Inferior parietal cortex (tissue), 1 donor: ENCODE data around the gene MAGI2.

Experiments
- DNase-seq: peaks from one replicate; pipeline ENCODE4 v3.0.0-alpha.2; 2016; ENCODE audit errors: extremely low spot score

Gene MAGI2

DNA sequence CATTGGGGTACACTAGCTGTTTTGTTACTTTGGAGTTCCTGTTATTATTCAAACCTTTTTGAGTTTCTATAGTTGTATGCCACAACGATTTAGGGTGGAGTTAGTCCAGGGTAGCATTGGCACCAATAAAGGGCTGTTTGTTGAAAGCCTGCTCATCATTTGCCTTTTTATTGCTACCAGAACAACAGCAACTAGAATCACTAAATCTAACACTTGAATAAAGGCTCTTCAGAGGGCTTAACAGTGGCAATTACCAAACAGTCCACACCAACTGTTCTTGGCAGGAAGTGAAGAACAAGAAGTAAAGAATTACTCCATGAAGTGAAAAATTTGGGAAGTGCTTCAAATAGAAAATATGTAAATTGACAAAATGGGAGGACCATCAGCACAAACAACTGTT is 1033.5 kb downstream of the MAGI2 start:
- peak; percentile 59 for DNase-seq

DNA sequence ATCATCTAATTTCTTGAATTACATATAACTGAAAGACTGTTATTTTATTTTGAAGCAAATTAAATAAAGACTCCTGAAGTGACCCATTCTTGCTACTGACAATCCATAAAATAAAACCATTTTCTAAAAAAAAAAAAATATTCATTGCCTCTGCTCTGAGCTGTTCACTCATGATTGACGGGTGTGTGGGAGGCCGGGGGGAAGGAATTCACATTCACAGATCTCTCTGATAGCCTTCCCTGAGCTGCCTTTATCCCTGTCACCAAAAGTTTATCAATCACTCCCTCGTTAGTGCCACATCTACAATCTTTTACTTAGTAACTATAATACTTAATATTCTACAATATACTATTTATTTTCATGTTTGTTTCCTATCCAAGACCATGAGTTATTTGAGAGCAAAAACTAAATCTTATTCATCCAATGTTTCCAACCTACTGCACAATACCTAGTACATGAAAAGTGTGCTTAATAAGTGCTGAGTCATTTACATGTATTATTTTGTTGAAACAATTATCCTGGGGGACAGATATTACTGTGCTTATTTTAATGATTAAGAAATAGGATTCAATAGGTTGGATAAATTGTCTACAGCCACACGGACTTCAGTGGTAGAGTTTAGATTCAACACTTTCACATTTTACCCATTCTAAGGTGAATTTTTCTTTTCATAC is 1036.2 kb downstream of the MAGI2 start:
- DNase-seq, result no peak

DNA sequence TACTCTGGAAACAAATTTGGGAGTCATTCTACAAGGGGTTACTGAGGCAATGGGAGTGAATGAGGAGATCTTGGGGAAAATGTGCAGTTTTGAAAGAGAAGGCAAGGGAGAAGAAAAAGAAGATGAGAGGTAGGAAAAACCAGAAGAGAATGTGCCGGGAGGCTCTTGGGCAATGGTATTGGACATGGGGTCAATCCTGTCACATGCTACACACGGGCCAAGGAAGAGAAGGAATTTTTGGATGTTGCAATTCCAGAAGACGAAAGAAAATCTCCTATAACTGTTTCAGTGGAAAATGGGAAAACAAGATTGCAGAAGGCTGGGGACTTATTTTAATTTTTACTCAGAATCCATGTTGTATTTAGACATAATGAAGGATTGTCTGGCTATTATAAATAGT is 1039.9 kb downstream of the MAGI2 start:
- no peak for DNase-seq

DNA sequence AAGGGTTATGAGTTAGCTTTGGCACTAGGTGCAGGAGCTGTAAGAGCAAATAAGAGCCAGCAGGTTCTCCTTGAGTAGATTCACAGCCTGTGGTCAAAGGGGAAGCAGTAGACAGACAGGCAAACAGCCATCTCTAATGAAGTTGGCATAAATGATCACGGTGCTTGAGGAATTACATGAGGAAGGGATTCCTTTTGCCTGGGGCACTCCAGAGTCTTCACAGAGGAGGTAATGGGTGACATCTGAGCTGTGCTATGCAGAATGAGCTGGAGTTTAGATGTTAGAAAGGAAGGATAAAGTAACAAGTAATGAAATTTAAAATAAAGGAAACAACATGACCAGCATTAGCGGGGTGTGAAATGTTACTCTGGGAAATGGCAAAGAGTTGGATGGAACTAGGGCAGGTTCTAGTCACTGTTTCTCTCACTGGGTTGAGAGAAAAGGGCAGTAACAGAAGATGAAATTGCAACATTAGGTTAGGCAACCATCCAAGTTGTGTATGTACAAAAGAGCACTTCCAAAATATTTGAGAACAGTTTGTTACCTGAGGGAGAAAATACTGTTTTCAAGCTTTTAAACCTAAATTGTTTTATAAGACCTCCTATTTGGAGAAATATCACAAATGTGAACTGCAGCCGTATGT is 1041.1 kb downstream of the MAGI2 start:
- no peak for DNase-seq

DNA sequence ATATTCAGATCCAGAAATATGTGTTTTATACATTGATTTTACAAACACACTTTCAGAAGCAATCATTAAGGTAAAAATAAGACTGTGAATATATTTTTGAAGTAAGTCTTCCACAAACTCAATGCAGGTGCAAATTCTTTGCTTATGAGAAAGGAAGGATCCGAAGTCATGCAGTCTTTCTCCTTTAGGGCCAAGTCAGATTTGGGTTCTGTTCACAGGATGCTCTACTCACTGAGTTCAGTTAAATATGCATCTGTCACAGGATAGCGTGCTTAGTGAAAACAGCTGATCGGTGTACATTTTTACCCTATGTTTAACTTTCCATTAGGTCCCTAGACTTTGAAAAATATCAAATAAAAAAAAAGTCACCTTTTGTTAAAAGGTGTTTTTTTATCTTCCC is 1046.4 kb downstream of the MAGI2 start:
- no peak for DNase-seq

DNA sequence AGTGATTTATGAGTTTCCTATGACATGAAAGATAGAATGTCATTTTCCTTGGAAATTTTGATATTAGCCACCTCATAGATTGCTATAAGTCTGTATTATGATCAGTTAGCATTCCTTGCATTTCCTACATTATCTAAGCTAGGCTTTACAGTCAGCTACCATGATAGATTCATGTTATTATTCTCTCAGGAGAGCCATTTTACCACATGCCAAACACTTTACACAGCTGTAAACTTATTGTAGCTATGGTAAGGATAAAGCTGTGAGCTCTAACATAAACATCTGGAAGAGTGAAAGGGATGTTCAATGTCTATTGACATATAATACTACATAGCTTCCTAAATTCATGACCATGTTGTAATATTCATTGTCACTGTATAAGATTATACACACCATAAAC is 1046.9 kb downstream of the MAGI2 start:
- DNase-seq, result no peak

DNA sequence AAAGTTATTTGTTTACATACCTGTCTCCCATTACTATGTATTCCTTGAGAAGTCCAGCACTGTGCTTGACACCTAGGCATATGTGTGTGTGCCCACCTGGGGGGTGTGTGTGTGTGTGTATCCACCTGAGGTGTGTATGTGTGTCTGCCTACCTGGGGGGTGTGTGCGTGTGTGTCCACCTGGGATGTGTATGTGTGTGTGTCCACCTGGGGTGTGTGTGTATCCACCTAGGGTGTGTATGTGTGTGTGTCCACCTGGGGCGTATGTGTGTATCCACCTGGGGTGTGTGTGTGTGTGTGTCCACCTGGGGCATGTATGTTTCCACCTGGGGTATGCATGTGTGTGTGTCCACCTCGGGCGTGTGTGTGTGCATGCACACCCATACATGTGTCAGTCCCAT is 1051.4 kb downstream of the MAGI2 start:
- DNase-seq, result no peak

DNA sequence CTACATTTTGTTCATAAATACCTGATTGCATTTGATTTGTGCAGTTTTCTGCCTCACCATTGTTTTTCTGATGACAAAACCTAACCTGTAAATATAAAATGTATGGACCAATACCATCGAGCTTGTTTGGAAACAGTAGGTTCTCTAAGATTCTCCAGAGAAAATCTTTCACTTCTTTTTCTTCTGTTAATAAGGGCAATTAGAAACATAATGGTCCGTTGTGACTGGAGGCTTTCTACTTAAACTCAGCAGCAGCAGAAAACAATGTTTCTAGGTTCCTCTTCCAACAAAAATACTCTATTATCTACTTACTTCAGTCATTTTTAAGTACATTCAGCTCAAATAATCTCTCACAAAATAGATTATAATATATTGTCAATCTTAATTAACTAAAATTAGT is 1053.4 kb downstream of the MAGI2 start:
- DNase-seq, result no peak

DNA sequence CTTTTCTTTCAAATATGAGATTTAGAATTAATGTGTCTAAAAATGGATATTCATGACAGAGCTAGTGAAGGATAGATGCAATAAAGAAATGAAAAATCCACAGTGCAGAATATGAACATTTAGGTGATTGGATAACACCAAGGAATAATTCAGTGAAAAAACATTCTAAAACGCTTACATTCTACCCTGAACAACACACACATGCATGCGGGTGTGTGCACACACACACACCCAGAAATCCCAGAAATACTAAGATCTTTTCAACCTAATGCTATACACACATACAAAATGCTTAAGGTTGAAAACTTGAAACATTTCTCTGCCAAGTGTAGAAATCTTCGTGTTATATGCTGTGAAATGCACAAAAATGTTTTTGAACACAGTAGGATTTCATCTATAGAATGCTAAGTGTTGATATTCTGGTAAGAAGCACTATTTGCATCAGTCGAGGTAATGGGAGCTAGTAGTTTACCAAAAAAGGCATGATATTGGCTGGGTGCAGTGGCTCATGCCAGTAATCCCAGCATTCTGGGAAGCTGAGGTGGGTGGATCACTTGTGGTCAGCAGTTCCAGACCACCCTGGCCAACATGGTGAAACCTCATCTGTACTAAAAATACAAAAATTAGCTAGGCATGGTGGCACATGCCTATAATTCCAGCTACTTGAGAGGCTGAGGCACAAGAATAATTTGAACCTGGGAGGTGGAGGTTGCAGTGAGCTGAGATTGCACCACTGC is 1054.3 kb downstream of the MAGI2 start:
- DNase-seq, result no peak

DNA sequence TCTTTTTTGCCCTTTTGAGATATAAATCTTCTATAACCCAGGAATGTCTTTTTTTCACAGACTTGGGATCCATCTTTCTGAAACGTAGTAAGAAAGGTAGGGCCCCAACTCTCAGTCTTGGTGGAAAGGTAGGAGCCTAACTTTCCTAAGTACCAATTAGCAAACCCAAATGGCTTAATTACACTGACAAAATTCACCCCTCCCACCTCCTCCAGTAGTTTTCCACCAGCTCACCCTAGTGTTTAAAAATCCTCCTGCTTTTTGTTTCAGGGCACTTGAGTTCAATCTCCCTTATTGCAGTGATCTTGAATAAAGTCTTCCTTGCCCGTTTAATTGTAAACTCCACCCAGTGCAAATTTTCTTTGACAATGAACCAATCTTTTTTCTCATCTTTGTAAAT is 1054.9 kb downstream of the MAGI2 start:
- no peak for DNase-seq

DNA sequence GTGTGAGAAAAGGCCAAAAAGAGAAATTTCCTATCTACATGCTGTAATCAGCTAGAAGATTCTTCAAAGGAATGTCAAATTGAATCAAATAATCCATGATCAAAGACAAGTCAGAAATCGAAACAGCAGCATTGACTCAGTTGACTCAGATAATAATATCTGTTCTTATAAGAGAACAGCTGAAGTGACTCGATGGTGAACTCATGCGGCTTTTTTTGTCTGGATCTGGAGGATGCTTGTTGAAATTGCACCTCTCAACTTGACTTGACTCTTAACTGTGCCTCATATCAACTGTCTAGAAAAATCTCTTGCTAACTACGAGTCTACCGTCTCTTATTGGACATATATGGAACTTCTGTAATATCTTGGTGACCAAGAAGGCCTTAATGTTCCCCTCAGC is 1055.4 kb downstream of the MAGI2 start:
- DNase-seq, result no peak

DNA sequence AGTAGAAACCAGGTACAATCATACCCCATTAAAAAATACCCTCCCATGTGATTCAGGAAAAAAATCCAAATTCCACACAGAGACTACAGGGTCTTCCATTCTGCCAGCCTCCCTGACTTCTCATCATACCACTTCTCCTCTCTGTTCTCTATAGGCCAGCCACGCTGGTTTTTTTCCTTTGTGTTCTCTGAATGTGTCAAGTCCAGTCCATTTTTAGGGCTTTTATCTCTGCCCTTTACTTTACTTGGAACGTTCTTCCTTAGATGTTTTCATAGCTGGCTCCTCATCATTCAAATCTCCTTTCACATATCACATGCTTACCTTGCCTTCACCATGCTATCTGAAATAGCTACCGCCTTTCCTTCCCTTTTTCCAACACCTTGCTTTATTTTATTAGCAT is 1057.3 kb downstream of the MAGI2 start:
- no peak for DNase-seq

DNA sequence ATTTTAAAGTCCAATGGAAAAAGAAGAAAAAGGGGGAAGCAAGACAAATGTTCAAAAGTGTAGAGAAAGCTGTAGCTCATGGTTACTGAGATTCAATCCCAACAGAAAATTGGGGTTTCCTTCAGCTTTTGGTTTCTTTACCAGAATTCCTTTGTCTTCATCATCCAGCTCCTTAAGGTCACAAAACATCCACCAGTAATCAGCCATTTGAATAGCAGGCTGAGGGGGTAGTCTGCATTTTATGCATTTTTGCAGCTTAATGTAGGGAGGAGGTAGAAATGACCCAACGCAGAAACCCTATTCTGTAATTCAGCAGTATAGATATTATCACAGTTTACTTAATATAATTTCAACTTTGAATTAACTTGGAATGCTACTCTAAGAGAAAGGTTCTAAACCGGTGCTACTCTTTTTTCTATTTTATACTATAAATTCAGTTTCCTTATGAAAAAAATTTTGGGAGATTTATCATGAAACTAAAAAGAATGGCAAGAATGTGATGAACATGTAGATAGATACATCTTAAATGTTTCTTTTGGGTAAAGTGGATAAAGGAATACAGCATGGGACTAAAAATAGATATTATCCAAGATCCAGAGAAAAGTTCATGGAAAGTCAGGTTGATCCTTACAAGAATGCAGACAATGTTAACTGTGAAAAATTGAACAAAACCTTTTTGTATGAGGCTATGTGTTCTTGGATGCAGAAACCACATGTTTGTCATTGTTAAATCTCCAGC is 1058.0 kb downstream of the MAGI2 start:
- DNase-seq, result no peak

DNA sequence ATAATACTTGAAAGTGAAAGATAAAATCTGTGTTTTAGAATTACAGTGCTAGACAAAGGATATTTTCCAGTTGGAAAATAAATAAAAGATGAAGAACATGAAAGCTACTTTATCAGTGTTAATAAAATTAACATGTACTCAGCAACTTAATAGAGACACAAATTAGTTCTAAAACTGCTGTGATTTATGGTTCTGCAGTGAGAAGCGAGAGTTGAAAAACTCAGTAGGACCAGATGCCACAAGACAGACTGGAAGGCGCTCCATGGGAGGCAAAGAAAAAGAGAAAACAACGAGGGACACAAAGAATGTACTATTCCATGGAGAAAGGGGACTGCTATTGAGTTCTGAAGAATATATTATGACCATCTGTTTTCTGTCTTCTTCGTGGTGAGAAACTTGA is 1064.4 kb downstream of the MAGI2 start:
- DNase-seq, result no peak

DNA sequence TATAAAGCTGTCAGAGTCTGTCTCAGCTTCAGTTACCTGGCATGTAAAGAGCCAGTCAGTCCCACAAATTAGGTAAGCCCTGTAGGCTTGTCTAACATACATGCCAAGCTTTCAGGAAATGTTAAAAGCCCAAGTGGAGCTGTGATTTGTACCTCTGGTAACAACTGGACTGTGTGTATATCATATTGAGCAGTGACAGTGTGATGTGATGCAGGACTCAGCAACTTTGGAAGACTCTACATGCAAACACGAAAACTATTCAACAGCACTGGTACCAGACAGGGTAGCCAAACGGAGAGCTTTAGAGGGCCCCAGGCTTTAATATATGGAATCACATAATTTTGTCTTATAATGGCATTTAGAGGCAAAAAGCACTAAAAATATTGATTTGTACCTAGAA is 1066.9 kb downstream of the MAGI2 start:
- no peak for DNase-seq

DNA sequence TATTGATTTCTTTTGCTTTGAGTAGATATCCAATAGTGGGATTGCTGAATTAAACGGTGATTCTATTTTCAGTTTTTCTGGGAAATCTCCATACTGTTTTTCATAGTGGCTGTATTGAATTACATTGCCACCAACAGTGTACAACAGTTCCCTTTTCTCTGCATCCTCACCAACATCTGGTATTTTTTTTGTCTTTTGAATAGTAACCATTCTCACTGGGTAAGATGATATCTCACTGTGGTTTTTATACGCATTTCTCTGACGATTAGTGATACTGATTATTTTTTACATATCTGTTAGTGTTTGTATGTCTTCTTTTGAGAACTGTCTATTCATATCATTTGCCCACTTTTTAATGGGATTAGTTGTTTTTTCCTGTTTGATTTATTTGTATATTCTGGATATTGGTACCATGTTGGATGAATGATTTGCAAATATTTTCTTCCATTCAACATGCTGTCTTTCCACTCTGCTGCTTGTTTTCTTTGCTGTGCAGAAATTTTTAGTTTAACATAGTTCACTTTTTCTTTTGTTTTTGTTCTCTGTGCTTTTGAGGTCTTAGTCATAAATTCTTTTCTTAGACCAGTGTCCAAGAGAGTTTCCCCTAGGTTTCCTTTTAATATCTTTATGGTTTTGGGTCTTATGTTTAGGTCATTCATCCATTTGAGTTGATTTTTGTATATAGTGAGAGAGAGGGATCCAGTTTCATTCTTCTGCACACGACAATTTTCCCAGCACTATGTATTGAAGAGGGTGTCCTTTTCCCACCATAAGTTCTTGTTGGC is 1070.2 kb downstream of the MAGI2 start:
- no peak for DNase-seq

DNA sequence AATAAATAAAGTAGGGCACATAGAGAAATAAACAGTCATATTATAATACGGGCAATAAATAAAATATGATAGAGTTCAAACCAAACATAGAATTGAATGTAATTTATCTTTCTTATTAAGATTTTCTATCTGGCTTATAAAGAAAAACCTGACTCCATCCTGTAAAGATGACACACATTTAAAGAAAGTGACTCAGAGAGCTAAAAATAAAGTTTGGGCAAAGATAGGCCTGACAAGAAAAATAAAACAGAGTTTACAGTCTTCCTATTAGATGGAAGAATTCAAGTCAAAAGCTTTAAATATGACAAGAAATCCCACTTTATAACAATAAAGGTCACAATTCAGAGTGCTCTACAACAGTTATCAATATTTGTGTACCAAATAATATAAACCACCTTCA is 1074.3 kb downstream of the MAGI2 start:
- DNase-seq, result no peak

DNA sequence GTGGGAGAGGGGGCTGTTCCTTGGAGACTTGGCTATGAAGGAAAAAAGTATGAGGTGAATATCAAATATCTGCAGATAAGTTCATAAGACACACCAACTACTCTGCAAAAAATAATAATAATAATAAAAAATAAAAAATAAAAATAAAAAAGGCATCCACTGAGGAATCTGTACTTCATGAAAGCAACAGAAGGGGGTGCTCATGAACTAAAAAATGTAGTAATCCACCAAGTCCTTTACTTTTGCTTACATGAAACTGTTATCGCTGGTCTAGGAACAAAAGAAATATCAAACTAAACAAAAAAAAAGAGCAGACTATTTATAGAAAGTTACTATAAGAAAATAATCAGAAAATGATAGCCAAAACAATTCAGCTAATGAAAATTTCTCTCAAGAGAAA is 1075.9 kb downstream of the MAGI2 start:
- DNase-seq, result no peak

DNA sequence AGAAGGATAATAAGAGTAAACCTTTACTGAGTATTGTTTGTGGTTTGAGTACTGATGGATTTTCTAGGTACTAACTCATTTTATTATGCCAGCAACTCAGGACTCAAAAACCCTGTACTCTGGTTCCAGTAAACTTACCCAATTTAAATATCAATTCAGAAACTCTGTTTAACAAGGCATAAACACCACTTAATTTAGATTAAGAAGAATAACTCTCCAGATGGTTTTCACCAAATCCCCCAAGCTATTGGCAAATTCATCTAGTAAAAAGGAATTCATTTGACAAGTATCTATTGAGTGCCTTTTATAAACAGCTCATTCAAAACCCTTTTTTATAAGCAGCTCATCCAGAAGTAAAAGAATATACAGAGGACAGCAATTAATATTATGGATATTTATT is 1082.5 kb downstream of the MAGI2 start:
- DNase-seq, result no peak

DNA sequence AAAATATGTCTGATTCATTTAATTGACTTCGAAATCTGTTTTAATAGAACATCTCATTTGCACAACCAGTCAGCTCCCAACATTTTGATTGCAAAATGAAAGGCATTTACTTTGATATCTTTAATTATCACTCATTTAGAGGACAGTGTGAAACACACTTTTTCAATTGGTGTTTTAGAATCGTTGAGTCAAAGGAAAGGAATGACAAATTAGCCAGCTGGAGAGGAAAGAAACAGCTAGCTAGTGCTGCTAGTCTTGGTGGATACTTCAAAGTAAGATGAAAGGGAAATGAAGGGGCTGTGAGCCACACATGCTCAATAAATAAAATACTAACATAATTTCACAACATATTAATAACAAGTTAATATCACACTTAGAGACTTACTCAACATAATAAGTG is 1084.7 kb downstream of the MAGI2 start:
- no peak for DNase-seq

DNA sequence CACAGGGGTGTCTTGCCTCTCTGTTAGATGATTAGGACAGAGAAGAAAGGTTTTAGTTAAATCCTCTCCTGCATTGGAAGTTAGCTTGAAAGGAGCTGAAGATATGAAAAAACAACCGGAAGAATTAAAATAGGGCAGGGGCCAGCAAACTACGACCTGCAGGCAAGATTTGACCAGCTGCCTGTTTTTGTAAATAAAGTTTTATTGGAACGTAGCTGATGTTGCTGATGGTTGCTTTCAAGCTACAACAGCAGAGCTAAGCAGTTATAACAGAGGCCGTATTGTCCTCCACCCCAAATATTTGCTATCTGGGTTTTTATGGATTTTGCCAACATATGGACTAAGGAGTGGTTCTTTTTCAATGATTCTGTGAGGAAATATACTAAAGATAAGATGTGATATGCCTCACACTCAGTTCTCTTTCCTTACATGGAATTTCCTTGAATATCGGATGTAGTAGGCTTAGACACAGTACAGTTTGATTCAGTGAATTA is 1086.1 kb downstream of the MAGI2 start:
- DNase-seq, result no peak

DNA sequence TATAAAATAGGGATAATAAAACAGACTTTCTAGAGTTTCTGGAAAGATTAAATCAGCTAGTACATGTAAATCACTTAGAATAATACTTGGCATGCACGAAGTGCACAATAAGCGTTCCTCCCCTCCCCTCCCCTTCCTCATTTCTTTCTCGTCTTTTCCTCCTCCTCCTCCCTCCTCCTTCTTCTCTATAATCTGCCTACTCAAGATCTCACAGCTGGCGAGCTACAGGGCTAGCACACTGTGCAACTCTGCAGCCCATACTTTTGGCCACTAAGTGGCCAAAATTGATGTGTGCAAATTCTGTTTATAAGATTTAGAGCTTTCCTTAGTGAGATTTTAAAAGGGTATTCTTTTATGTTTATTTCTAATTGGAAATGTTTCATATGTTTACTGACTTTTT is 1089.6 kb downstream of the MAGI2 start:
- no peak for DNase-seq
